Measurements from ENCODE around the gene TEC.

TEC gene

GRCh38 chr4:48188390-48188789, 81.2 kb downstream of the TEC start:
- TF ChIP-seq POLR2AphosphoS5 (IDR thresholded peaks at IDR 0.05; ENCODE audit: low read depth, low read length) (no peak), REST (IDR thresholded peaks at IDR 0.05; ENCODE audit: insufficient read depth in 1 of 2, low read depth in 2 of 2, low read length in 2 of 2) (no peak), TAF1 (IDR thresholded peaks at IDR 0.05; ENCODE audit: borderline replicate concordance, insufficient read depth, low read length) (no peak), SIN3A (IDR thresholded peaks at IDR 0.05; ENCODE audit: borderline replicate concordance, insufficient read depth, low read length) (no peak), FOXP2 (optimal IDR thresholded peaks at IDR 0.05; ENCODE audit: borderline replicate concordance, extremely low read depth, extremely low read length, insufficient read depth) (no peak)

GRCh38 chr4:48187813-48188212, 81.8 kb downstream of the TEC start:
- no peak for TF ChIP-seq SIN3A (IDR thresholded peaks at IDR 0.05; ENCODE audit: borderline replicate concordance, insufficient read depth, low read length)
- TF ChIP-seq POLR2AphosphoS5 (IDR thresholded peaks at IDR 0.05; ENCODE audit: low read depth, low read length) = no peak
- no peak for TF ChIP-seq FOXP2 (optimal IDR thresholded peaks at IDR 0.05; ENCODE audit: borderline replicate concordance, extremely low read depth, extremely low read length, insufficient read depth)
- TF ChIP-seq TAF1 (IDR thresholded peaks at IDR 0.05; ENCODE audit: borderline replicate concordance, insufficient read depth, low read length) = no peak

- TF ChIP-seq FOXP2 (optimal IDR thresholded peaks at IDR 0.05; ENCODE audit: borderline replicate concordance, extremely low read depth, extremely low read length, insufficient read depth) (no peak), SIN3A (IDR thresholded peaks at IDR 0.05; ENCODE audit: borderline replicate concordance, insufficient read depth, low read length) (no peak), REST (IDR thresholded peaks at IDR 0.05; ENCODE audit: insufficient read depth in 1 of 2, low read depth in 2 of 2, low read length in 2 of 2) (no peak), POLR2AphosphoS5 (IDR thresholded peaks at IDR 0.05; ENCODE audit: low read depth, low read length) (no peak), TAF1 (IDR thresholded peaks at IDR 0.05; ENCODE audit: borderline replicate concordance, insufficient read depth, low read length) (no peak)
These were observed 84.8 kb downstream of the TEC start for GRCh38 chr4:48184882-48185281.

- no peak for TF ChIP-seq REST (IDR thresholded peaks at IDR 0.05; ENCODE audit: insufficient read depth in 1 of 2, low read depth in 2 of 2, low read length in 2 of 2)
- no peak for TF ChIP-seq POLR2AphosphoS5 (IDR thresholded peaks at IDR 0.05; ENCODE audit: low read depth, low read length)
- no peak for TF ChIP-seq FOXP2 (optimal IDR thresholded peaks at IDR 0.05; ENCODE audit: borderline replicate concordance, extremely low read depth, extremely low read length, insufficient read depth)
- TF ChIP-seq SIN3A (IDR thresholded peaks at IDR 0.05; ENCODE audit: borderline replicate concordance, insufficient read depth, low read length) = no peak
- no peak for TF ChIP-seq TAF1 (IDR thresholded peaks at IDR 0.05; ENCODE audit: borderline replicate concordance, insufficient read depth, low read length)
These were observed 89.4 kb downstream of the TEC start for GRCh38 chr4:48180234-48180633.

- TF ChIP-seq REST (IDR thresholded peaks at IDR 0.05; ENCODE audit: insufficient read depth in 1 of 2, low read depth in 2 of 2, low read length in 2 of 2) (no peak), TAF1 (IDR thresholded peaks at IDR 0.05; ENCODE audit: borderline replicate concordance, insufficient read depth, low read length) (no peak), POLR2AphosphoS5 (IDR thresholded peaks at IDR 0.05; ENCODE audit: low read depth, low read length) (no peak), FOXP2 (optimal IDR thresholded peaks at IDR 0.05; ENCODE audit: borderline replicate concordance, extremely low read depth, extremely low read length, insufficient read depth) (no peak), SIN3A (IDR thresholded peaks at IDR 0.05; ENCODE audit: borderline replicate concordance, insufficient read depth, low read length) (no peak)
These were observed 90.7 kb downstream of the TEC start for GRCh38 chr4:48178931-48179330.
